Neuronal stem cell (in vitro differentiated cells): Measurements from ENCODE around the gene ERCC4.
"Not testable (repeated sequence)": the region's sequence is repeated elsewhere in the genome, so short reads cannot be mapped to it uniquely, and the experiment has no call there.

Source experiments
- DNase-seq: peaks from one replicate; pipeline ENCODE4 v3.0.0-alpha.2; 2013; ENCODE audit warnings: low spot score
- H2AFZ ChIP-seq: one replicate; pipeline ENCODE4 v1.6.1; 2013; ENCODE audit warnings: mild to moderate bottlenecking, low read length, inconsistent platforms
- H2AK5ac ChIP-seq: 2 replicates; pipeline ENCODE4 v1.6.1; 2013; ENCODE audit warnings: low read depth, mild to moderate bottlenecking, inconsistent platforms, low read length, moderate library complexity, mixed read lengths
- H2BK120ac ChIP-seq: 2 replicates; pipeline ENCODE4 v1.6.1; 2013; ENCODE audit warnings: low read depth, mild to moderate bottlenecking, inconsistent platforms, low read length, moderate library complexity, mixed read lengths
- H2BK12ac ChIP-seq: one replicate; pipeline ENCODE4 v1.6.1; 2013; ENCODE audit warnings: low read length, inconsistent platforms
- H2BK15ac ChIP-seq: 2 replicates; pipeline ENCODE4 v1.6.1; 2013; ENCODE audit warnings: mild to moderate bottlenecking, low read length, inconsistent platforms, mixed read lengths
- H2BK5ac ChIP-seq: one replicate; pipeline ENCODE4 v1.6.1; 2013; ENCODE audit warnings: inconsistent platforms, mild to moderate bottlenecking, low read length, moderate library complexity
- H3K14ac ChIP-seq: one replicate; pipeline ENCODE4 v1.6.1; 2013; ENCODE audit warnings: low read length, inconsistent platforms
- H3K18ac ChIP-seq: 2 replicates; pipeline ENCODE4 v1.6.1; 2013; ENCODE audit warnings: low read length, inconsistent platforms
- H3K23ac ChIP-seq: 2 replicates; pipeline ENCODE4 v1.6.1; 2013; ENCODE audit warnings: low read depth, mild to moderate bottlenecking, mixed read lengths, low read length, inconsistent platforms; ENCODE audit not compliant: poor library complexity
- H3K27ac ChIP-seq: replicated peaks from 3 replicates; pipeline ENCODE4 v1.5.1; 2013; ENCODE audit warnings: low read length, inconsistent platforms
- H3K27me3 ChIP-seq, 3 experiments: 2 replicates each; pipeline ENCODE4 v1.6.1; 2013; ENCODE audit warnings: low read length in 3 of 3, mild to moderate bottlenecking in 2 of 3, inconsistent platforms in 1 of 3, low read depth in 1 of 3, mixed read lengths in 1 of 3, moderate library complexity in 1 of 3; ENCODE audit not compliant: control insufficient read depth in 3 of 3, insufficient read depth in 3 of 3
- H3K36me3 ChIP-seq, 2 donors: replicated peaks in 1 of 2; 2 replicates each; pipeline ENCODE4 v1.6.1; 2013; ENCODE audit warnings: low read length in 2 of 2; ENCODE audit not compliant: control insufficient read depth in 2 of 2, insufficient read depth in 2 of 2
- H3K4ac ChIP-seq: 2 replicates; pipeline ENCODE4 v1.6.1; 2013; ENCODE audit warnings: inconsistent platforms, mild to moderate bottlenecking, low read length, moderate library complexity
- H3K4me1 ChIP-seq, 2 donors: 1 replicate in 1 of 2; 2 replicates in 1 of 2; pipeline ENCODE4 v1.6.1; 2013; ENCODE audit warnings: low read length in 2 of 2, low read depth in 1 of 2; ENCODE audit not compliant: control insufficient read depth in 2 of 2, insufficient read depth in 1 of 2
- H3K4me2 ChIP-seq: one replicate; pipeline ENCODE4 v1.6.1; 2013; ENCODE audit warnings: mild to moderate bottlenecking, low read length, inconsistent platforms; ENCODE audit not compliant: insufficient read depth, poor library complexity, severe bottlenecking
- H3K4me3 ChIP-seq, 2 donors: 2 replicates each; pipeline ENCODE4 v1.5.1; 2013; ENCODE audit warnings: low read length in 2 of 2, mild to moderate bottlenecking in 2 of 2, inconsistent platforms in 1 of 2, moderate library complexity in 1 of 2
- H3K79me1 ChIP-seq: one replicate; pipeline ENCODE4 v1.6.1; 2013; ENCODE audit warnings: low read depth, mild to moderate bottlenecking, inconsistent platforms, low read length, moderate library complexity
- H3K9ac ChIP-seq: one replicate; pipeline ENCODE4 v1.6.1; 2013; ENCODE audit warnings: mild to moderate bottlenecking, low read depth, low read length, inconsistent platforms; ENCODE audit not compliant: poor library complexity
- H3K9me3 ChIP-seq, 2 donors: replicated peaks in 1 of 2; 2 replicates each; pipeline versions ENCODE3 to v1.6.1; 2013; ENCODE audit warnings: low read length in 2 of 2, mild to moderate bottlenecking in 2 of 2, inconsistent platforms in 1 of 2, low read depth in 1 of 2, mixed read lengths in 1 of 2, moderate library complexity in 1 of 2; ENCODE audit not compliant: control insufficient read depth in 2 of 2, insufficient read depth in 1 of 2
- H4K8ac ChIP-seq: one replicate; pipeline ENCODE4 v1.6.1; 2013; ENCODE audit warnings: low read depth, mild to moderate bottlenecking, inconsistent platforms, low read length, moderate library complexity
- H4K91ac ChIP-seq: one replicate; pipeline ENCODE4 v1.6.1; 2013; ENCODE audit warnings: low read length, low read depth, mild to moderate bottlenecking, inconsistent platforms; ENCODE audit not compliant: poor library complexity
- WGBS, 2 donors: extraction: QIAGEN DNeasy Blood & Tissue Kit; methylation state at CpG; one replicate each; pipeline ENCODE4 v1.1.7; 2013; ENCODE audit warnings: missing lambda C conversion rate in 2 of 2, mixed read lengths in 1 of 2; ENCODE audit not compliant: insufficient read length in 2 of 2, insufficient replicate concordance in 1 of 2; ENCODE audit errors: extremely low coverage in 2 of 2; 5-methylcytosine and 5-hydroxymethylcytosine counted together

ERCC4 gene

GRCh38 chr16:13883881-13884280 lies 36.1 kb upstream of the ERCC4 start:
- no peak overlapping the region for H2BK12ac ChIP-seq
- H2AK5ac ChIP-seq: no peak overlapping the region
- H3K4me1 ChIP-seq: no peaks in the 10 kb centered on the region
- no peak overlapping the region for H2BK15ac ChIP-seq
- H3K23ac ChIP-seq: no peak overlapping the region
- WGBS, 2 donors: 100% methylated on average over 1 of the region's 3 CpGs; no CpG with 5 or more reads in 1 of the 2 donors
- no peaks in the 10 kb centered on the region for H3K27me3 ChIP-seq
- no peak overlapping the region for H3K14ac ChIP-seq
- H3K9ac ChIP-seq: no peak overlapping the region
- H3K4ac ChIP-seq: no peak overlapping the region
- H3K4me3 ChIP-seq: no peak overlapping the region
- H3K4me2 ChIP-seq: no peak overlapping the region
- H3K27ac ChIP-seq: no peak overlapping the region
- H3K79me1 ChIP-seq: no peaks in the 10 kb centered on the region
- no peak overlapping the region for H4K8ac ChIP-seq
- no peak overlapping the region for H2BK5ac ChIP-seq
- H3K9me3 ChIP-seq: no peaks in the 10 kb centered on the region
- no peak overlapping the region for H3K18ac ChIP-seq
- no peak overlapping the region for H2BK120ac ChIP-seq
- DNase-seq: no peak
- H2AFZ ChIP-seq: no peak overlapping the region
- no peaks in the 10 kb centered on the region for H3K36me3 ChIP-seq
- no peak overlapping the region for H4K91ac ChIP-seq

- H3K23ac ChIP-seq: no peak overlapping the region
- no peak overlapping the region for H2BK5ac ChIP-seq
- no CpG with 5 or more reads among the region's 6 CpGs for WGBS, 2 donors
- no peak for DNase-seq
- no peak overlapping the region for H3K14ac ChIP-seq
- no peak overlapping the region for H3K9ac ChIP-seq
- no peak overlapping the region for H3K4me3 ChIP-seq
- no peak overlapping the region for H2BK12ac ChIP-seq
- H3K9me3 ChIP-seq: no peaks in the 10 kb centered on the region
- no peak overlapping the region for H2BK120ac ChIP-seq
- H3K4ac ChIP-seq: no peak overlapping the region
- no peak overlapping the region for H3K4me2 ChIP-seq
- H3K4me1 ChIP-seq: no peaks in the 10 kb centered on the region
- no peaks in the 10 kb centered on the region for H3K36me3 ChIP-seq
- no peak overlapping the region for H4K91ac ChIP-seq
- H2AFZ ChIP-seq: no peak overlapping the region
- no peak overlapping the region for H4K8ac ChIP-seq
- H3K79me1 ChIP-seq: no peaks in the 10 kb centered on the region
- no peaks in the 10 kb centered on the region for H3K27me3 ChIP-seq
- no peak overlapping the region for H2AK5ac ChIP-seq
- no peak overlapping the region for H3K18ac ChIP-seq
- no peak overlapping the region for H3K27ac ChIP-seq
- no peak overlapping the region for H2BK15ac ChIP-seq
Measured at GRCh38 chr16:13885700-13886099, 34.3 kb upstream of the ERCC4 start.

GRCh38 chr16:13886608-13887007 lies 33.3 kb upstream of the ERCC4 start:
- no peak for DNase-seq
- no CpG with 5 or more reads among the region's 5 CpGs for WGBS, 2 donors
- Histone ChIP-seq H2BK5ac (no peak overlapping the region), H3K27ac (no peak overlapping the region), H3K14ac (no peak overlapping the region), H3K23ac (no peak overlapping the region), H3K9ac (no peak overlapping the region), H3K18ac (no peak overlapping the region), H2BK12ac (no peak overlapping the region), H3K4me2 (no peak overlapping the region), H3K79me1 (no peaks in the 10 kb centered on the region), H2BK15ac (no peak overlapping the region), H3K36me3 (no peaks in the 10 kb centered on the region), H3K4me1 (no peaks in the 10 kb centered on the region), H4K91ac (no peak overlapping the region), H3K27me3 (no peaks in the 10 kb centered on the region), H3K4ac (no peak overlapping the region), H2AFZ (no peak overlapping the region), H2AK5ac (no peak overlapping the region), H3K9me3 (no peaks in the 10 kb centered on the region), H3K4me3 (no peak overlapping the region), H2BK120ac (no peak overlapping the region), H4K8ac (no peak overlapping the region)

GRCh38 chr16:13889323-13889722 lies 30.6 kb upstream of the ERCC4 start:
- not testable (repeated sequence) for H3K4me2 ChIP-seq, H2AFZ ChIP-seq, H3K18ac ChIP-seq, H3K23ac ChIP-seq, H2BK15ac ChIP-seq, H2BK5ac ChIP-seq, H3K14ac ChIP-seq, H2BK120ac ChIP-seq, DNase-seq, H2BK12ac ChIP-seq, H3K4ac ChIP-seq, H3K36me3 ChIP-seq, H3K27ac ChIP-seq, H4K91ac ChIP-seq, H3K79me1 ChIP-seq, H3K27me3 ChIP-seq, H2AK5ac ChIP-seq, H3K4me3 ChIP-seq, H3K4me1 ChIP-seq, H4K8ac ChIP-seq, H3K9ac ChIP-seq, H3K9me3 ChIP-seq
- no CpG with 5 or more reads among the region's 22 CpGs for WGBS, 2 donors
